SK-N-DZ (cell line): Measurements from ENCODE around the gene FKBP1A.
"Not testable (repeated sequence)": the region's sequence is repeated elsewhere in the genome, so short reads cannot be mapped to it uniquely, and the experiment has no call there.

Experiments used
- DNase-seq: peaks from one replicate; pipeline ENCODE4 v3.0.0-alpha.2; 2015; ENCODE audit warnings: low spot score

FKBP1A gene

GRCh38 chr20:1417273-1417672, 24.4 kb upstream of the FKBP1A start:
- no peak for DNase-seq

- DNase-seq = no peak
Measured at GRCh38 chr20:1415667-1416468, 23.0 kb upstream of the FKBP1A start.

- DNase-seq = no peak
Measured at GRCh38 chr20:1414982-1415381, 22.1 kb upstream of the FKBP1A start.

- DNase-seq = no peak
Measured at GRCh38 chr20:1405801-1406200, 12.9 kb upstream of the FKBP1A start.

- no peak for DNase-seq
Measured at GRCh38 chr20:1403624-1404023, 10.8 kb upstream of the FKBP1A start.

- no peak for DNase-seq
Measured at GRCh38 chr20:1402149-1402548, 9.3 kb upstream of the FKBP1A start.

- DNase-seq = no peak
Measured at GRCh38 chr20:1401451-1401907, 8.6 kb upstream of the FKBP1A start.

GRCh38 chr20:1399678-1400366, 7.0 kb upstream of the FKBP1A start:
- DNase-seq = not testable (repeated sequence)

- not testable (repeated sequence) for DNase-seq
Measured at GRCh38 chr20:1398185-1398584, 5.3 kb upstream of the FKBP1A start.

GRCh38 chr20:1397710-1398109, 4.9 kb upstream of the FKBP1A start:
- DNase-seq = no peak

- no peak for DNase-seq
Measured at GRCh38 chr20:1396702-1397101, 3.8 kb upstream of the FKBP1A start.

- DNase-seq = no peak
Measured at GRCh38 chr20:1396264-1396663, 3.4 kb upstream of the FKBP1A start.

- DNase-seq = no peak
Measured at GRCh38 chr20:1394686-1395085, 1.8 kb upstream of the FKBP1A start.

- no peak for DNase-seq
Measured at GRCh38 chr20:1393507-1393882, 641 bp upstream of the FKBP1A start.

GRCh38 chr20:1392443-1392692, 486 bp downstream of the FKBP1A start:
- no peak for DNase-seq

- no peak for DNase-seq
Measured at GRCh38 chr20:1391640-1392442, 1.0 kb downstream of the FKBP1A start.

GRCh38 chr20:1390581-1391403, 2.1 kb downstream of the FKBP1A start:
- no peak for DNase-seq

- DNase-seq = no peak
Measured at GRCh38 chr20:1389703-1390580, 2.9 kb downstream of the FKBP1A start.

- no peak for DNase-seq
Measured at GRCh38 chr20:1388741-1389483, 3.9 kb downstream of the FKBP1A start.

- DNase-seq = no peak
Measured at GRCh38 chr20:1388253-1388652, 4.6 kb downstream of the FKBP1A start.
